ENCODE results near the gene PAQR4. TPM values are rescaled to one million over a fixed set of nuclear protein-coding genes. Genes with fewer than 3 reads are reported as not detected.

The PAQR4 gene
- total RNA-seq, 2 experiments from 2014 or later, result 29.4 to 30.4 TPM

GRCh38 chr16:3014971-3015370, 45.8 kb downstream of the PAQR4 start:
- DNase-seq, result no peak
- no peak for ATAC-seq
- Mint-ChIP-seq H3K27ac (no peak overlapping the region), H3K4me1 (ENCODE audit: low read depth) (peaks cover 8% of the 10 kb centered on the region), H3K4me3 (no peak overlapping the region), H3K27me3 (peaks cover 12% of the 10 kb centered on the region), H3K36me3 (ENCODE audit: low read depth) (no peaks in the 10 kb centered on the region), H3K9me3 (no peaks in the 10 kb centered on the region)
- ChIA-PET POLR2A (interaction anchor here (1.6 kb wide), 1 partner anchor 8 kb away, joined by 3 read pairs; no protein-coding TSS in a partner anchor), CTCF (interaction anchor here (2.1 kb wide), 1 partner anchor 12 kb away, joined by 8 read pairs; no protein-coding TSS in a partner anchor)
- no peak for TF ChIP-seq CTCF (IDR thresholded peaks at IDR 0.05)
- intact Hi-C loops (cut with micrococcal nuclease), result no loop called here

- no peaks in the 10 kb centered on the region for H3K36me3 Mint-ChIP-seq (ENCODE audit: low read depth)
- ATAC-seq (no peak), DNase-seq (no peak)
- no peak overlapping the region for H3K4me3 Mint-ChIP-seq
- no peak for TF ChIP-seq CTCF (IDR thresholded peaks at IDR 0.05)
- H3K27me3 Mint-ChIP-seq, result peaks cover 13% of the 10 kb centered on the region
- ChIA-PET POLR2A (no interaction called here), CTCF (interaction anchor here (10.5 kb wide), 1 partner anchor 15 kb away, joined by 135 read pairs; no protein-coding TSS in a partner anchor)
- intact Hi-C loops (cut with micrococcal nuclease), result no loop called here
- H3K27ac Mint-ChIP-seq, result no peak overlapping the region
- peaks cover 13% of the 10 kb centered on the region for H3K4me1 Mint-ChIP-seq (ENCODE audit: low read depth)
- H3K9me3 Mint-ChIP-seq, result no peaks in the 10 kb centered on the region
Measured at GRCh38 chr16:3015865-3016521, 46.8 kb downstream of the PAQR4 start.

- Mint-ChIP-seq H3K36me3 (ENCODE audit: low read depth) (no peaks in the 10 kb centered on the region), H3K9me3 (no peaks in the 10 kb centered on the region), H3K27me3 (peaks cover 10% of the 10 kb centered on the region), H3K4me3 (no peak overlapping the region), H3K4me1 (ENCODE audit: low read depth) (peaks cover 25% of the 10 kb centered on the region), H3K27ac (no peak overlapping the region)
- TF ChIP-seq CTCF (IDR thresholded peaks at IDR 0.05), result no peak
- DNase-seq, result no peak
- no peak for ATAC-seq
- POLR2A ChIA-PET, result no interaction called here
- intact Hi-C loops (cut with micrococcal nuclease), result no loop called here
- CTCF ChIA-PET, result interaction anchor here (10.5 kb wide), 1 partner anchor 14 kb away, joined by 135 read pairs; no protein-coding TSS in a partner anchor
Measured at GRCh38 chr16:3017344-3017743, 48.2 kb downstream of the PAQR4 start.

GRCh38 chr16:3017794-3018506, 48.8 kb downstream of the PAQR4 start, which contains the start of gene CLDN6:
Gene CLDN6, minus strand, starts transcription at chr16:3018183. Its CDS starts 2,162 bp downstream, at chr16:3016021.
- H3K36me3 Mint-ChIP-seq (ENCODE audit: low read depth), result no peaks in the 10 kb centered on the region
- POLR2A ChIA-PET, result interaction anchor here (0.9 kb wide), 1 partner anchor 165 kb away, joined by 3 read pairs; no protein-coding TSS in a partner anchor
- H3K27ac Mint-ChIP-seq, result no peak within 1 kb of the TSS
- H3K27me3 Mint-ChIP-seq, result peaks cover 6% of the 10 kb centered on the region
- peaks cover 31% of the 10 kb centered on the region for H3K4me1 Mint-ChIP-seq (ENCODE audit: low read depth)
- CTCF ChIA-PET, result interaction anchor here (1.0 to 10.5 kb wide), 4 partner anchors 8 to 16 kb away, joined by 3 to 135 read pairs (median 30); no protein-coding TSS in a partner anchor
- DNase-seq (peak; percentile 69), ATAC-seq (no peak)
- no peak within 1 kb of the TSS for H3K4me3 Mint-ChIP-seq
- intact Hi-C loops (cut with micrococcal nuclease), result no loop called here
- H3K9me3 Mint-ChIP-seq, result no peaks in the 10 kb centered on the region
- peak; percentile 57 for TF ChIP-seq CTCF (IDR thresholded peaks at IDR 0.05)
